Breast epithelium (tissue), 3 donors: Measurements from ENCODE around the gene TSPAN1.

ENCODE experiments used
- POLR2A ChIP-seq: fragments of 450-650 bp; IDR thresholded peaks from one replicate; pipeline ENCODE4 v1.6.1; 2016; ENCODE audit warnings: antibody characterized with exemption, mild to moderate bottlenecking, moderate library complexity
- POLR2AphosphoS5 ChIP-seq, 3 donors: sonication (generic); formaldehyde crosslinking; IDR thresholded peaks; one replicate each; pipeline ENCODE4 v1.6.1; 2017; ENCODE audit warnings: antibody characterized with exemption in 3 of 3

- TF ChIP-seq POLR2A (no peak), POLR2AphosphoS5 (IDR thresholded peaks at IDR 0.05) (no peak)
Measured at GRCh38 chr1:46153228-46153627, 21.7 kb upstream of the TSPAN1 start.
